ENCODE results near the gene GATD1. TPM values are rescaled to one million over a fixed set of nuclear protein-coding genes. Genes with fewer than 3 reads are reported as not detected.

Gene GATD1
- total and polyA plus RNA-seq, 4 donors, result 22.1 to 63.1 (median 39.1) TPM

DNA sequence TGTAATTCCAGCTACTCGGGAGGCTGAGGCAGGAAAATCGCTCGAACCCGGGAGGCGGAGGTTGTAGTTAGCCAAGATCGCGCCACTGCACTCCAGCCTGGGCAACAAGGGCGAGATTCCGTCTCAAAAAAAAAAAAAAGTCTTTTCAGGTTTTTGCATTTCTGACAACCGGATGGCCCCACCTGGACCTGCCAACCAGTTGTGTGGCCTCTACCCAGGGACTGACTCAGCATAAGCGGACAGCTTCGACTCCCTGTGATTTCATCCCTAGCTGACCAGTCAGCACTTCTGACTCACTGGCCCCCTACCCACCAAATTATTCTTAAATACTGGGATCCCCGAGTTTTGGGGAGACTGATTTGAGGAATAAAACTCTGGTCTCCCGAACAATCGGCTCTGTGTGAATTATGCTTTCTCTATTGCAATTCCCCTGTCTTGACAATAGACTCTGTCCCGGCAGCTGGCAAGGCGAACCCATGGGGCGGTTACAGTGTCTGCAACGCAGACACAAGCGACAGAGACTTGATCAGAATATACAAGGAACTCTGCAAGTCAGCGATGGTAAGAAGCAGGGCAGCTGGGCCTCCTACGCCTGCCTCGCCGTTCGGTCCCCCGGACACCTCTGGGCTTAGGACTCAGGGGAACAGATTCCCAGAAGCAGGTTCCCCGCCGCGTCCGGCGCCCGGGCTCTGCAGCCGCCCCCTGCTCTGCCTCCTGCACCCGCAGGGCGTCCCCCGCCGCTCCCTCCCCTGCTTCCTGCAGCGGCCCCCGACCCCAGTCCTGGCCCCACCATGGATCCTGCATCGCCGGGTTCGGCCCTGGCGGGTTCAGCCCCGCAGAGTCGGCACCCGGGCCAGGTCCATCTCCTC, 30.8 kb downstream of the GATD1 start:
- H3K27me3 ChIP-seq (ENCODE audit: control insufficient read depth in 3 of 3, insufficient read depth in 3 of 3, low read length in 2 of 3), result no peaks in the 10 kb centered on the region
- peak in 1 of 3 donors; percentile 31 for DNase-seq
- 22 to 25% methylated on average over 45 to 46 of the region's 46 CpGs for WGBS, 2 donors
- peak; percentile 8 for ATAC-seq (ENCODE audit: insufficient read depth, low FRiP score)
- no peaks in the 10 kb centered on the region for H3K9me3 ChIP-seq (ENCODE audit: control insufficient read depth in 4 of 4, insufficient read depth in 3 of 4, low read length in 3 of 4)
- no peaks in the 10 kb centered on the region for H3K36me3 ChIP-seq (ENCODE audit: control insufficient read depth in 4 of 4, insufficient read depth in 4 of 4, low read length in 4 of 4)
- peaks cover 0 to 17% (median 6%) of the 10 kb centered on the region in 5 donors for H3K4me1 ChIP-seq (ENCODE audit: control insufficient read depth in 5 of 5, insufficient read depth in 5 of 5, low read length in 5 of 5)
- peak overlapping the region; percentile 99 for H3K4me3 ChIP-seq
- TF ChIP-seq, protein P1, sequence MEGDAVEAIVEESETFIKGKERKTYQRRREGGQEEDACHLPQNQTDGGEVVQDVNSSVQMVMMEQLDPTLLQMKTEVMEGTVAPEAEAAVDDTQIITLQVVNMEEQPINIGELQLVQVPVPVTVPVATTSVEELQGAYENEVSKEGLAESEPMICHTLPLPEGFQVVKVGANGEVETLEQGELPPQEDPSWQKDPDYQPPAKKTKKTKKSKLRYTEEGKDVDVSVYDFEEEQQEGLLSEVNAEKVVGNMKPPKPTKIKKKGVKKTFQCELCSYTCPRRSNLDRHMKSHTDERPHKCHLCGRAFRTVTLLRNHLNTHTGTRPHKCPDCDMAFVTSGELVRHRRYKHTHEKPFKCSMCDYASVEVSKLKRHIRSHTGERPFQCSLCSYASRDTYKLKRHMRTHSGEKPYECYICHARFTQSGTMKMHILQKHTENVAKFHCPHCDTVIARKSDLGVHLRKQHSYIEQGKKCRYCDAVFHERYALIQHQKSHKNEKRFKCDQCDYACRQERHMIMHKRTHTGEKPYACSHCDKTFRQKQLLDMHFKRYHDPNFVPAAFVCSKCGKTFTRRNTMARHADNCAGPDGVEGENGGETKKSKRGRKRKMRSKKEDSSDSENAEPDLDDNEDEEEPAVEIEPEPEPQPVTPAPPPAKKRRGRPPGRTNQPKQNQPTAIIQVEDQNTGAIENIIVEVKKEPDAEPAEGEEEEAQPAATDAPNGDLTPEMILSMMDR (IDR thresholded peaks at IDR 0.05; ENCODE audit: control extremely low read depth, extremely low read depth), result no peak
- H3K27ac ChIP-seq (ENCODE audit: low read depth in 1 of 2, low read length in 1 of 2), result peak overlapping the region; percentile 93 to 96
- H3K9ac ChIP-seq (ENCODE audit: insufficient read depth in 1 of 2, low read length in 2 of 2), result no peak overlapping the region

DNA sequence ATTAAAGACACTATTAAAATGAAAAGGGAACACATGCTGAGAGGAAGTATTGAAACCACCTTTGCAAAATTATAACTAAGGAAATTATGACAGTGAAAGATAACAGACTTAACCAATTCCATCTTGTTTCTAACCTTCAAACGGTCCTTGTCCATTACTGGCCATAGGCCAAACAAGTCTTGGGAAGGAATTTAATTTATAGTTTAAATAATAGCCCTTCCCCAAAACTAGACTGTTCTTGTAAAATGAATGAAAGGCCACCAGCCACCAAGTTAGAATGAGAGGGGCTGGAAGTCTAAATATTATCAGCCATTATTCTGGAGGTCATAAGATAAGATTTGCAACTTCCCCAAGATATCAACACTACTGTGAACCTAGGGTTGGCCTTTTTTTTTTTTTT, 31.9 kb downstream of the GATD1 start:
- Histone ChIP-seq H3K4me3 (no peak overlapping the region), H3K9ac (ENCODE audit: insufficient read depth in 1 of 2, low read length in 2 of 2) (no peak overlapping the region), H3K27me3 (ENCODE audit: control insufficient read depth in 3 of 3, insufficient read depth in 3 of 3, low read length in 2 of 3) (no peaks in the 10 kb centered on the region), H3K27ac (ENCODE audit: low read depth in 1 of 2, low read length in 1 of 2) (no peak overlapping the region), H3K9me3 (ENCODE audit: control insufficient read depth in 4 of 4, insufficient read depth in 3 of 4, low read length in 3 of 4) (no peaks in the 10 kb centered on the region), H3K4me1 (ENCODE audit: control insufficient read depth in 5 of 5, insufficient read depth in 5 of 5, low read length in 5 of 5) (peaks cover 0 to 17% (median 6%) of the 10 kb centered on the region in 5 donors), H3K36me3 (ENCODE audit: control insufficient read depth in 4 of 4, insufficient read depth in 4 of 4, low read length in 4 of 4) (no peaks in the 10 kb centered on the region)
- WGBS, 2 donors, result 7 to 35% methylated on average over 1 of the region's 1 CpG
- no peak for DNase-seq
- TF ChIP-seq, protein P1 (IDR thresholded peaks at IDR 0.05; ENCODE audit: control extremely low read depth, extremely low read depth), result no peak
- ATAC-seq (ENCODE audit: insufficient read depth, low FRiP score), result no peak

DNA sequence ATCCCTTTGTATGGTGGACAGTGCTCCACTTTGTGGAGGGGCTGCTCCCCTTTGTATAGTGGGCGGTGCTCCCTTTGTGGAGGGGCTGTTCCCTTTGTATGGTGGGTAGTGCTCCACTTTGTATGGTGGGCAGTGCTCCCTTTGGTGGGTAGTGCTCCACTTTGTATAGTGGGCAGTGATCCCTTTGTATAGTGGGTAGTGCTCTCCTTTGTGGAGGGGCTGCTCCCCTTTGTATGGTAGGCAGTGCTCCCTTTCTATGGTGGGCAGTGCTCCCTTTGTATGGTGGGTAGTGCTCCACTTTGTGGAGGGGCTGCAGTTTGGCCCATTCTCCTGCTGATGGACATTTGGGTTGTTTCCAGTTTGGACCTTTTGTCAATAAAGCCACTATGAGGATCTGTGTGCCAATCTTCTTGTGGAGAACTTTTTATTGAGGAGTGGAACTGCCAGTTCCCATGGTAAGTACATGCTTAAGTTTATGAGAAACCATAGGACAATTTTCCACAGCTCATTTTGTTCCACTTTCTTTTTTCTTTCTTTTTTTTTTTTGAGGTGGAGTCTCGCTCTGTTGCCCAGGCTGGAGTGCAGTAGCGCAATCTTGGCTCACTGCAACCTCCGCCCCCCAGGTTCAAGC, 34.6 kb downstream of the GATD1 start:
- no peak overlapping the region for H3K4me3 ChIP-seq
- WGBS, 2 donors, result 86 to 93% methylated on average over 4 of the region's 4 CpGs
- no peak overlapping the region for H3K9ac ChIP-seq (ENCODE audit: insufficient read depth in 1 of 2, low read length in 2 of 2)
- no peak overlapping the region for H3K27ac ChIP-seq (ENCODE audit: low read depth in 1 of 2, low read length in 1 of 2)
- no peaks in the 10 kb centered on the region for H3K27me3 ChIP-seq (ENCODE audit: control insufficient read depth in 3 of 3, insufficient read depth in 3 of 3, low read length in 2 of 3)
- no peak for DNase-seq
- peaks cover 0 to 6% (median 0%) of the 10 kb centered on the region in 5 donors for H3K4me1 ChIP-seq (ENCODE audit: control insufficient read depth in 5 of 5, insufficient read depth in 5 of 5, low read length in 5 of 5)
- ATAC-seq (ENCODE audit: insufficient read depth, low FRiP score), result no peak
- TF ChIP-seq, protein P1 (IDR thresholded peaks at IDR 0.05; ENCODE audit: control extremely low read depth, extremely low read depth), result no peak
- no peaks in the 10 kb centered on the region for H3K36me3 ChIP-seq (ENCODE audit: control insufficient read depth in 4 of 4, insufficient read depth in 4 of 4, low read length in 4 of 4)
- H3K9me3 ChIP-seq (ENCODE audit: control insufficient read depth in 4 of 4, insufficient read depth in 3 of 4, low read length in 3 of 4), result no peaks in the 10 kb centered on the region

Data from lung (tissue), 12 donors.